Myocyte (in vitro differentiated cells): Measurements from ENCODE around the gene HEG1. TPM values are rescaled to one million over a fixed set of nuclear protein-coding genes. Genes with fewer than 3 reads are reported as not detected.

Experiments
- DNase-seq: peaks from one replicate; pipeline ENCODE4 v3.0.0-alpha.2; 2012; ENCODE audit warnings: low read depth
- total RNA-seq: library from RNA; depleted of rRNA; stranded (reverse); fragments of >200 nt; gene quantifications from 2 replicates; pipeline ENCODE4 v1.2.3, GENCODE V29; 2014

The HEG1 gene
- total RNA-seq, 1 donor from 2014 or later, result 26.1 TPM

GRCh38 chr3:124918524-124918923 is 137.3 kb downstream of the HEG1 start:
- no peak for DNase-seq

- DNase-seq, result no peak
Measured at GRCh38 chr3:124916837-124917409, 138.9 kb downstream of the HEG1 start.

Other genes with a start within 250 kb of the HEG1 start
- gene ITGB5, start 168.6 kb downstream of the HEG1 start, total RNA-seq, result 203 and 258 TPM in 2 replicates
- not detected in 2 replicates for gene MUC13, start 121.2 kb downstream of the HEG1 start, total RNA-seq
- gene SLC12A8, start 156.8 kb upstream of the HEG1 start, total RNA-seq, result 10.2 and 12.2 TPM in 2 replicates